ENCODE measurements around the gene BMERB1. TPM values are rescaled to one million over a fixed set of nuclear protein-coding genes. Genes with fewer than 3 reads are reported as not detected.
"Not testable (repeated sequence)": the region's sequence is repeated elsewhere in the genome, so short reads cannot be mapped to it uniquely, and the experiment has no call there.

Gene BMERB1
- total RNA-seq, 1 donor from 2014 or later, result 10.6 TPM

GRCh38 chr16:15453296-15453695, 18.9 kb downstream of the BMERB1 start:
- H3K27ac Mint-ChIP-seq; H3K9me3 Mint-ChIP-seq; intact Hi-C loops (cut with micrococcal nuclease); H3K27me3 Mint-ChIP-seq (ENCODE audit: low read depth); H3K36me3 Mint-ChIP-seq (ENCODE audit: low read depth); H3K4me1 Mint-ChIP-seq (ENCODE audit: low read depth); H3K4me3 Mint-ChIP-seq (ENCODE audit: low read depth); DNase-seq (ENCODE audit: low spot score): not testable (repeated sequence)

DNA sequence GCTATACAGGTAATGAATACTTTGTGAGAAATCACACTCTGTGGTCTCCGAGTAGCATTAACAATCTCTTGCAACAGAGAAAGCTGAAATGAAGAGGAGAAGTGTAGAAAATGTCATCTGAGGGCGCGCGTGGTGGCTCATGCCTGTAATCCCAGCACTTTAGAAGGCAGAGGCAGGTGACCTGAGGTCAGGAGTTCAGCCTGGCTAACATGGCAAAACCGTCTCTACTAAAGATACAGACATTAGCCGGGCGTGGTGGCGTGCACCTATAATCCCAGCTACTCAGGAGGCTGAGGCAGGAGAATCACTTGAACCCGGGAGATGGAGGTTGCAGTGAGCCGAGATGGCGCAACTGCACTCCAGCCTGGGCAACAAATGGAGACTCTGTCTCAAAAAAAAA, 20.5 kb downstream of the BMERB1 start:
- H3K4me3 Mint-ChIP-seq (ENCODE audit: low read depth); intact Hi-C loops (cut with micrococcal nuclease); H3K27ac Mint-ChIP-seq; H3K27me3 Mint-ChIP-seq (ENCODE audit: low read depth); H3K4me1 Mint-ChIP-seq (ENCODE audit: low read depth); DNase-seq (ENCODE audit: low spot score); H3K36me3 Mint-ChIP-seq (ENCODE audit: low read depth); H3K9me3 Mint-ChIP-seq: not testable (repeated sequence)

DNA sequence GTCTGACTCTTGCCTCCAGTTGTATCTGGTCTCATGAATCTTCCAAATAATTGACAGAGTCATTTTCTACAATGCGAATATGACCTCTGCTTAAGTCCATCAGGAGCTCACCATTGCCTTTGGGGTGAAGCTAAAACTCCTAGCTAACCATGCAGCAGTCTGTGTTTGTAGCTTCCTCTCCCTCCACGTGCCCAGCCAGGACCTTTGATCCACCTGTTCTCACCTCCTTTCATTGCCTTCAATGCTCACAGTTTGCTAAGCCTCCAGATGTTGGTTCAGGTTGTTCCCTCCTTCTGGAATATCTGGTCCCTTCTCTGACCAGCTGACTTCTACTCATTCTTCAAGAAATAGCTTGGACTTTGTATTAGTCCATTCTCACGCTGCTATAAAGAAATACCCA, 23.0 kb downstream of the BMERB1 start:
- Mint-ChIP-seq H3K27me3 (ENCODE audit: low read depth) (peaks cover 8% of the 10 kb centered on the region), H3K36me3 (ENCODE audit: low read depth) (no peaks in the 10 kb centered on the region), H3K4me1 (ENCODE audit: low read depth) (peaks cover 4% of the 10 kb centered on the region), H3K27ac (no peak overlapping the region), H3K9me3 (no peaks in the 10 kb centered on the region), H3K4me3 (ENCODE audit: low read depth) (no peak overlapping the region)
- no peak for DNase-seq (ENCODE audit: low spot score)
- intact Hi-C loops (cut with micrococcal nuclease), result no loop called here

- peaks cover 6% of the 10 kb centered on the region for H3K4me1 Mint-ChIP-seq (ENCODE audit: low read depth)
These were observed 23.6 kb downstream of the BMERB1 start for GRCh38 chr16:15457958-15458357.

GRCh38 chr16:15459791-15460190, 25.4 kb downstream of the BMERB1 start:
- intact Hi-C loops (cut with micrococcal nuclease), result no loop called here
- Mint-ChIP-seq H3K4me3 (ENCODE audit: low read depth) (no peak overlapping the region), H3K4me1 (ENCODE audit: low read depth) (peaks cover 6% of the 10 kb centered on the region), H3K27me3 (ENCODE audit: low read depth) (peaks cover 8% of the 10 kb centered on the region), H3K27ac (no peak overlapping the region), H3K9me3 (no peaks in the 10 kb centered on the region), H3K36me3 (ENCODE audit: low read depth) (no peaks in the 10 kb centered on the region)
- DNase-seq (ENCODE audit: low spot score), result no peak

More at GRCh38 chr16:15457958-15458357, 23.6 kb downstream of the BMERB1 start:
- no peak overlapping the region for H3K27ac Mint-ChIP-seq
- no peak for DNase-seq (ENCODE audit: low spot score)
- no peak overlapping the region for H3K4me3 Mint-ChIP-seq (ENCODE audit: low read depth)
- no peaks in the 10 kb centered on the region for H3K36me3 Mint-ChIP-seq (ENCODE audit: low read depth)
- H3K9me3 Mint-ChIP-seq, result no peaks in the 10 kb centered on the region
- H3K27me3 Mint-ChIP-seq (ENCODE audit: low read depth), result peaks cover 8% of the 10 kb centered on the region
- intact Hi-C loops (cut with micrococcal nuclease), result no loop called here

- Mint-ChIP-seq H3K4me3 (ENCODE audit: low read depth) (no peak overlapping the region), H3K9me3 (no peaks in the 10 kb centered on the region), H3K27ac (no peak overlapping the region), H3K36me3 (ENCODE audit: low read depth) (no peaks in the 10 kb centered on the region), H3K27me3 (ENCODE audit: low read depth) (peaks cover 8% of the 10 kb centered on the region), H3K4me1 (ENCODE audit: low read depth) (peaks cover 6% of the 10 kb centered on the region)
- no peak for DNase-seq (ENCODE audit: low spot score)
- intact Hi-C loops (cut with micrococcal nuclease), result no loop called here
These were observed 26.2 kb downstream of the BMERB1 start for GRCh38 chr16:15460601-15461000.

GRCh38 chr16:15461376-15461775, 27.0 kb downstream of the BMERB1 start:
- intact Hi-C loops (cut with micrococcal nuclease), result no loop called here
- H3K27ac Mint-ChIP-seq, result no peak overlapping the region
- no peak for DNase-seq (ENCODE audit: low spot score)
- H3K4me1 Mint-ChIP-seq (ENCODE audit: low read depth), result peaks cover 6% of the 10 kb centered on the region
- no peaks in the 10 kb centered on the region for H3K9me3 Mint-ChIP-seq
- H3K27me3 Mint-ChIP-seq (ENCODE audit: low read depth), result peaks cover 8% of the 10 kb centered on the region
- no peaks in the 10 kb centered on the region for H3K36me3 Mint-ChIP-seq (ENCODE audit: low read depth)
- H3K4me3 Mint-ChIP-seq (ENCODE audit: low read depth), result no peak overlapping the region

- peaks cover 9% of the 10 kb centered on the region for H3K9me3 Mint-ChIP-seq
- no peaks in the 10 kb centered on the region for H3K36me3 Mint-ChIP-seq (ENCODE audit: low read depth)
- intact Hi-C loops (cut with micrococcal nuclease), result no loop called here
- H3K27me3 Mint-ChIP-seq (ENCODE audit: low read depth), result peaks cover 3% of the 10 kb centered on the region
- peaks cover 6% of the 10 kb centered on the region for H3K4me1 Mint-ChIP-seq (ENCODE audit: low read depth)
- H3K27ac Mint-ChIP-seq, result no peak overlapping the region
- H3K4me3 Mint-ChIP-seq (ENCODE audit: low read depth), result no peak overlapping the region
- DNase-seq (ENCODE audit: low spot score), result no peak
These were observed 30.2 kb downstream of the BMERB1 start for GRCh38 chr16:15464401-15465186.

- no peaks in the 10 kb centered on the region for H3K27me3 Mint-ChIP-seq (ENCODE audit: low read depth)
- H3K36me3 Mint-ChIP-seq (ENCODE audit: low read depth), result no peaks in the 10 kb centered on the region
- H3K27ac Mint-ChIP-seq, result no peak overlapping the region
- no peak for DNase-seq (ENCODE audit: low spot score)
- intact Hi-C loops (cut with micrococcal nuclease), result no loop called here
- H3K9me3 Mint-ChIP-seq, result peaks cover 9% of the 10 kb centered on the region
- H3K4me1 Mint-ChIP-seq (ENCODE audit: low read depth), result peaks cover 6% of the 10 kb centered on the region
- no peak overlapping the region for H3K4me3 Mint-ChIP-seq (ENCODE audit: low read depth)
These were observed 31.7 kb downstream of the BMERB1 start for GRCh38 chr16:15466131-15466530.

DNA sequence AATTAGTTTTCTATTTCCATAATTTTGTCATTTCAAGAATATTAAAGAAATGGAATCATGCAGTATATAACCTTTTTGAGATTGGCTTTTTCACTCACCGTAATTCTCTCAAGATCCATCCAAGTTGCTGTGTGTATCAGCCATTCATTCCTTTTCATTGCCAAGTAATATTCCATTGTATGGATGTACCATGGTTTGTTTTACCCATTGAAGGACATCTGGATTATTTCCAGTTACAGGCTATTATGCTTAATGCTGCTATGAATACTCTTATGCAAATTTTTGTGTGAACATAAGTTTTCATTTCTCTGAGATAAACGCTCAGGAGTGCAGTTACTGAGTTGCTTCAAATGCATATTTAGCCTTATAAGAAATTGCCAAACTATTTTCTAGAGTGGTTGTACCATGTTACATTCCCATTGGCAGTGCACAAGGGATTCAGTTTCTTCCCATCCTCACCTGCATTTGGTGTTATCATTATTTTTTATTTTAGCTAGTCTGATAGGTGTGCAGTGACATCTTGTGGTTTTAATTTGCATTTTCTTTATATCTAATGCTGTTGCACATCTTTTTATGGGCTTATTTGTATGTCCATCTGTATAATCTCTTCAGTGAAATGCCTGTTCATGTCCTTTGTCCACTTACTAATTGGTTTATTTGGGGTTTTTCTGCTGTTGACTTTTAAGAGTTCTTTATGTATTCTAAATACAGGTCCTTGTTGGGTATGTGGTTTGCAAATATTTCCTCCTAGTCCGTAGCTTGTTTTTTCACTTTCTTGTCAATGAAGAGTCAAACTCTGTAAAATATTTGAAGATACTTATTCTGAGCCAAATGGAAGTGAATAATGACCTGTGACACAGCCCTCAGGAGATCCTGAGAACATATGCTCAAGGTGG, 32.7 kb downstream of the BMERB1 start:
- H3K4me1 Mint-ChIP-seq (ENCODE audit: low read depth), result peaks cover 6% of the 10 kb centered on the region
- no peak overlapping the region for H3K27ac Mint-ChIP-seq
- intact Hi-C loops (cut with micrococcal nuclease), result no loop called here
- H3K9me3 Mint-ChIP-seq, result peaks cover 9% of the 10 kb centered on the region
- DNase-seq (ENCODE audit: low spot score), result no peak
- no peaks in the 10 kb centered on the region for H3K36me3 Mint-ChIP-seq (ENCODE audit: low read depth)
- H3K27me3 Mint-ChIP-seq (ENCODE audit: low read depth), result no peaks in the 10 kb centered on the region
- H3K4me3 Mint-ChIP-seq (ENCODE audit: low read depth), result no peak overlapping the region

DNA sequence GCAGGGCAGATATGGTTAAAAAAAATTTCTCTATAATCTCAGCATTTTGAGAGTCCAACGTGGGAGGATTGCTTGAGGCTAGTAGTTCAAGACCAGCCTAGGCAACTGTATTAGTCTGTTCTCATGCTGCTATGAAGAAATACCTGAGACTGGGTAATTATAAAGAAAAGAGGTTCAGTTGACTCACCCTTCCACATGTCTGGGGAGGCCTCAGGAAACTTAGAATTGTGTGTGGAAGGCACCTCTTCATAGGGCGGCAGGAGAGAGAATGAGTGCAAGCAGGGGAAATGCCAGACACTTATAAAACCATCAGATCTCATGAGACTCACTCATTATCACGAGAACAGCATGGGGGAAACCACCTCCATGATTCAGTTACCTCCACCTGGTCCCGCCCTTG, 42.6 kb downstream of the BMERB1 start:
- not testable (repeated sequence) for DNase-seq (ENCODE audit: low spot score)

GRCh38 chr16:15477802-15478201, 43.4 kb downstream of the BMERB1 start:
- H3K27ac Mint-ChIP-seq, result peak overlapping the region; percentile 75
- no peak for DNase-seq (ENCODE audit: low spot score)
- peaks cover 4% of the 10 kb centered on the region for H3K9me3 Mint-ChIP-seq
- no peaks in the 10 kb centered on the region for H3K27me3 Mint-ChIP-seq (ENCODE audit: low read depth)
- peaks cover 16% of the 10 kb centered on the region for H3K36me3 Mint-ChIP-seq (ENCODE audit: low read depth)
- no peak overlapping the region for H3K4me3 Mint-ChIP-seq (ENCODE audit: low read depth)
- H3K4me1 Mint-ChIP-seq (ENCODE audit: low read depth), result peaks cover 27% of the 10 kb centered on the region
- intact Hi-C loops (cut with micrococcal nuclease), result loop anchor here (1.0 to 2.0 kb wide), 2 partner anchors 11 to 113 kb away; no protein-coding TSS in a partner anchor

More for the DNA sequence above, 42.6 kb downstream of the BMERB1 start:
- intact Hi-C loops (cut with micrococcal nuclease); H3K4me3 Mint-ChIP-seq (ENCODE audit: low read depth); H3K27me3 Mint-ChIP-seq (ENCODE audit: low read depth); H3K9me3 Mint-ChIP-seq: not testable (repeated sequence)
- Mint-ChIP-seq H3K36me3 (ENCODE audit: low read depth) (peaks cover 16% of the 10 kb centered on the region), H3K4me1 (ENCODE audit: low read depth) (peaks cover 19% of the 10 kb centered on the region), H3K27ac (peak overlapping the region; percentile 75)

All from activated T-helper 2 cell treated with anti-CD3 and anti-CD28 coated beads, Interferon-gamma antibody, Interleukin-2, Interleukin-4, amounts not matched to agents 10 μg/mL and 5 μg/mL and 100 μg/mL, durations not matched to agents 14 hours and 24 hours and 36 hours (primary cell).